ENCODE data around the gene DMXL1. TPM values are rescaled to one million over a fixed set of nuclear protein-coding genes. Genes with fewer than 3 reads are reported as not detected.

The DMXL1 gene
- total and polyA plus RNA-seq, 4 donors = 8.8 to 125 (median 27.0) TPM

- H3K4me3 ChIP-seq = no peak overlapping the region
- H3K9ac ChIP-seq (ENCODE audit: insufficient read depth in 1 of 2, low read length in 2 of 2) = no peak overlapping the region
- peaks cover 0 to 2% (median 0%) of the 10 kb centered on the region in 4 donors for H3K36me3 ChIP-seq (ENCODE audit: control insufficient read depth in 4 of 4, insufficient read depth in 4 of 4, low read length in 4 of 4)
- ATAC-seq (ENCODE audit: insufficient read depth, low FRiP score) (no peak), DNase-seq (no peak)
- TF ChIP-seq CTCF (IDR thresholded peaks at IDR 0.05; ENCODE audit: control extremely low read depth, extremely low read depth) = no peak
- WGBS, 2 donors = 93 to 100% methylated on average over 3 of the region's 3 CpGs
- no peaks in the 10 kb centered on the region for H3K4me1 ChIP-seq (ENCODE audit: control insufficient read depth in 5 of 5, insufficient read depth in 5 of 5, low read length in 5 of 5)
- peaks cover 0 to 4% (median 2%) of the 10 kb centered on the region in 4 donors for H3K9me3 ChIP-seq (ENCODE audit: control insufficient read depth in 4 of 4, insufficient read depth in 3 of 4, low read length in 3 of 4)
- H3K27me3 ChIP-seq (ENCODE audit: control insufficient read depth in 3 of 3, insufficient read depth in 3 of 3, low read length in 2 of 3) = no peaks in the 10 kb centered on the region
- no peak overlapping the region for H3K27ac ChIP-seq (ENCODE audit: low read depth in 1 of 2, low read length in 1 of 2)
Observed at GRCh38 chr5:119257613-119258012, 186.7 kb downstream of the DMXL1 start.

GRCh38 chr5:119263639-119264038, 192.8 kb downstream of the DMXL1 start:
- H3K9ac ChIP-seq (ENCODE audit: insufficient read depth in 1 of 2, low read length in 2 of 2) = no peak overlapping the region
- no peaks in the 10 kb centered on the region for H3K36me3 ChIP-seq (ENCODE audit: control insufficient read depth in 4 of 4, insufficient read depth in 4 of 4, low read length in 4 of 4)
- H3K27ac ChIP-seq (ENCODE audit: low read depth in 1 of 2, low read length in 1 of 2) = no peak overlapping the region
- no peak for TF ChIP-seq CTCF (IDR thresholded peaks at IDR 0.05; ENCODE audit: control extremely low read depth, extremely low read depth)
- DNase-seq (no peak), ATAC-seq (ENCODE audit: insufficient read depth, low FRiP score) (no peak)
- H3K4me3 ChIP-seq = no peak overlapping the region
- 95 to 100% methylated on average over 2 of the region's 2 CpGs for WGBS, 2 donors
- H3K4me1 ChIP-seq (ENCODE audit: control insufficient read depth in 5 of 5, insufficient read depth in 5 of 5, low read length in 5 of 5) = no peaks in the 10 kb centered on the region
- no peaks in the 10 kb centered on the region for H3K27me3 ChIP-seq (ENCODE audit: control insufficient read depth in 3 of 3, insufficient read depth in 3 of 3, low read length in 2 of 3)
- peaks cover 0 to 3% (median 0%) of the 10 kb centered on the region in 4 donors for H3K9me3 ChIP-seq (ENCODE audit: control insufficient read depth in 4 of 4, insufficient read depth in 3 of 4, low read length in 3 of 4)

GRCh38 chr5:119264186-119264585, 193.3 kb downstream of the DMXL1 start:
- no peak overlapping the region for H3K4me3 ChIP-seq
- H3K27ac ChIP-seq (ENCODE audit: low read depth in 1 of 2, low read length in 1 of 2) = no peak overlapping the region
- H3K36me3 ChIP-seq (ENCODE audit: control insufficient read depth in 4 of 4, insufficient read depth in 4 of 4, low read length in 4 of 4) = no peaks in the 10 kb centered on the region
- 0% methylated on average over 1 of the region's 1 CpG for WGBS, 2 donors
- TF ChIP-seq CTCF (IDR thresholded peaks at IDR 0.05; ENCODE audit: control extremely low read depth, extremely low read depth) = no peak
- no peak overlapping the region for H3K9ac ChIP-seq (ENCODE audit: insufficient read depth in 1 of 2, low read length in 2 of 2)
- H3K9me3 ChIP-seq (ENCODE audit: control insufficient read depth in 4 of 4, insufficient read depth in 3 of 4, low read length in 3 of 4) = no peaks in the 10 kb centered on the region
- ATAC-seq (ENCODE audit: insufficient read depth, low FRiP score) = no peak
- H3K27me3 ChIP-seq (ENCODE audit: control insufficient read depth in 3 of 3, insufficient read depth in 3 of 3, low read length in 2 of 3) = no peaks in the 10 kb centered on the region
- no peak for DNase-seq
- peaks cover 0 to 2% (median under 1%) of the 10 kb centered on the region in 5 donors for H3K4me1 ChIP-seq (ENCODE audit: control insufficient read depth in 5 of 5, insufficient read depth in 5 of 5, low read length in 5 of 5)

GRCh38 chr5:119267958-119268386, 197.1 kb downstream of the DMXL1 start:
- peak; percentile 88 for ATAC-seq (ENCODE audit: insufficient read depth, low FRiP score)

More at GRCh38 chr5:119267958-119268386, 197.1 kb downstream of the DMXL1 start:
- 4 to 5% methylated on average over 18 of the region's 18 CpGs for WGBS, 2 donors
- DNase-seq = peak; percentile 93 to 98 (median 98)
- Histone ChIP-seq H3K9me3 (ENCODE audit: control insufficient read depth in 4 of 4, insufficient read depth in 3 of 4, low read length in 3 of 4) (no peaks in the 10 kb centered on the region), H3K4me3 (peak overlapping the region; percentile 64), H3K9ac (ENCODE audit: insufficient read depth in 1 of 2, low read length in 2 of 2) (peak overlapping the region; percentile 59 to 84), H3K36me3 (ENCODE audit: control insufficient read depth in 4 of 4, insufficient read depth in 4 of 4, low read length in 4 of 4) (no peaks in the 10 kb centered on the region), H3K27ac (ENCODE audit: low read depth in 1 of 2, low read length in 1 of 2) (peak overlapping the region; percentile 84 to 89), H3K4me1 (ENCODE audit: control insufficient read depth in 5 of 5, insufficient read depth in 5 of 5, low read length in 5 of 5) (peaks cover 4 to 17% (median 7%) of the 10 kb centered on the region in 5 donors), H3K27me3 (ENCODE audit: control insufficient read depth in 3 of 3, insufficient read depth in 3 of 3, low read length in 2 of 3) (no peaks in the 10 kb centered on the region)
- peak; percentile 80 for TF ChIP-seq CTCF (IDR thresholded peaks at IDR 0.05; ENCODE audit: control extremely low read depth, extremely low read depth)
